HepG2 (cell line): ENCODE results near the gene BTBD7.

Experiments used
- E2F1 ChIP-seq: sonication (generic); formaldehyde crosslinking; IDR thresholded peaks from 2 replicates; pipeline ENCODE4 v1.5.0; 2020; ENCODE audit warnings: missing genetic modification reagents
- GATAD1 ChIP-seq: IDR thresholded peaks from 2 replicates; pipeline ENCODE4 v1.6.1; 2016; ENCODE audit warnings: missing genetic modification reagents, missing compliant biosample characterization
- HDAC6 ChIP-seq: fragments of 200-600 bp; sonication (generic); IDR thresholded peaks from 2 replicates; pipeline ENCODE4 v1.7.0; 2017; ENCODE audit warnings: mild to moderate bottlenecking, antibody characterized with exemption, low read length, low read depth
- POLR2AphosphoS5 ChIP-seq: IDR thresholded peaks from 2 replicates; pipeline ENCODE4 v1.6.1; 2012; ENCODE audit warnings: low read depth, low read length
- PRPF4 ChIP-seq: fragments of 200-400 bp; formaldehyde crosslinking; IDR thresholded peaks from 2 replicates; pipeline ENCODE4 v1.6.1; 2016; ENCODE audit warnings: low read length, low read depth; ENCODE audit not compliant: poor library complexity, severe bottlenecking
- SIN3A ChIP-seq: IDR thresholded peaks from 2 replicates; pipeline ENCODE4 v1.6.1; 2011; ENCODE audit warnings: low read depth, mild to moderate bottlenecking, control low read depth, low read length, borderline replicate concordance
- ZNF274 ChIP-seq: sonication (generic); formaldehyde crosslinking; IDR thresholded peaks from 2 replicates; pipeline ENCODE4 v1.5.1; 2020; ENCODE audit warnings: mild to moderate bottlenecking, missing genetic modification reagents
- ZNF747 ChIP-seq: sonication (generic); formaldehyde crosslinking; IDR thresholded peaks from 2 replicates; pipeline ENCODE4 v1.8.1; 2023; ENCODE audit warnings: missing genetic modification reagents, mild to moderate bottlenecking, borderline replicate concordance

GRCh38 chr14:93326196-93326595, 6.6 kb downstream of the BTBD7 start:
- TF ChIP-seq SIN3A = no peak
- no peak for TF ChIP-seq ZNF747 (CRISPR knock-in tag)
- no peak for TF ChIP-seq PRPF4
- no peak for TF ChIP-seq HDAC6
- no peak for TF ChIP-seq ZNF274 (CRISPR knock-in tag)
- TF ChIP-seq GATAD1 = no peak
- TF ChIP-seq E2F1 = no peak
- TF ChIP-seq POLR2AphosphoS5 = no peak
